Amniotic epithelial cell (primary cell): ENCODE data around the gene CD6.

Experiments used
- DNase-seq: peaks from one replicate; pipeline ENCODE4 v3.0.0-alpha.2; 2010; ENCODE audit warnings: low read depth

CD6 gene

GRCh38 chr11:60971520-60971919 is at the start of gene CD6:
Gene CD6 (plus strand): TSS chr11:60971680. CDS start chr11:60971866, 186 bp downstream.
- no peak for DNase-seq

GRCh38 chr11:60921777-60922335 is 49.6 kb upstream of the CD6 start:
- DNase-seq, result no peak

GRCh38 chr11:60922906-60923305 is 48.6 kb upstream of the CD6 start:
- DNase-seq, result no peak

GRCh38 chr11:60923326-60923725 is 48.2 kb upstream of the CD6 start:
- DNase-seq, result no peak

GRCh38 chr11:60923800-60924109 is 47.7 kb upstream of the CD6 start:
- no peak for DNase-seq

- peak; percentile 67 for DNase-seq
Observed at GRCh38 chr11:60924110-60924905, 47.2 kb upstream of the CD6 start, which contains the start of gene TMEM132A. Gene TMEM132A (plus strand): TSS chr11:60924460. CDS start chr11:60924634, 174 bp downstream.

- DNase-seq, result peak; percentile 18
Observed at GRCh38 chr11:60924906-60925853, 46.3 kb upstream of the CD6 start.

GRCh38 chr11:60925868-60926267 is 45.6 kb upstream of the CD6 start:
- DNase-seq, result peak; percentile 78

GRCh38 chr11:60926500-60926899 is 45.0 kb upstream of the CD6 start:
- no peak for DNase-seq

GRCh38 chr11:60927061-60927592 is 44.4 kb upstream of the CD6 start:
- no peak for DNase-seq

GRCh38 chr11:60927600-60927999 is 43.9 kb upstream of the CD6 start:
- no peak for DNase-seq

GRCh38 chr11:60928563-60929001 is 42.9 kb upstream of the CD6 start:
- no peak for DNase-seq

- no peak for DNase-seq
Observed at GRCh38 chr11:60929764-60930163, 41.7 kb upstream of the CD6 start.

GRCh38 chr11:60930394-60930793 is 41.1 kb upstream of the CD6 start:
- DNase-seq, result no peak

- no peak for DNase-seq
Observed at GRCh38 chr11:60931917-60932316, 39.6 kb upstream of the CD6 start.

GRCh38 chr11:60932605-60933356 is 38.7 kb upstream of the CD6 start:
- no peak for DNase-seq

- DNase-seq, result no peak
Observed at GRCh38 chr11:60933416-60934123, 37.9 kb upstream of the CD6 start.

GRCh38 chr11:60934124-60934789 is 37.2 kb upstream of the CD6 start:
- no peak for DNase-seq

GRCh38 chr11:60934790-60935605 is 36.5 kb upstream of the CD6 start:
- no peak for DNase-seq
